Measurements from ENCODE around the gene ZDHHC22. TPM values are rescaled to one million over a fixed set of nuclear protein-coding genes. Genes with fewer than 3 reads are reported as not detected.

The ZDHHC22 gene
- total and polyA plus RNA-seq, 8 donors: 0.08 to 0.18 TPM; not detected in 6

- 83 to 91% (median 91%) methylated on average over 2 of the region's 2 CpGs for WGBS, 5 donors
- intact Hi-C loops (cut with DNase I; ENCODE audit: low total_unique reads): no loop called here
- no peak overlapping the region for H3K27ac ChIP-seq
- H3K4me3 ChIP-seq: no peak overlapping the region
- peaks cover 26 to 93% (median 67%) of the 10 kb centered on the region in 4 donors for H3K4me1 ChIP-seq
- no peaks in the 10 kb centered on the region for H3K9me3 ChIP-seq
- TF ChIP-seq CTCF (IDR thresholded peaks at IDR 0.05) (no peak), POLR2A (IDR thresholded peaks at IDR 0.05) (no peak), EP300 (IDR thresholded peaks at IDR 0.05) (no peak), POLR2AphosphoS5 (IDR thresholded peaks at IDR 0.05) (no peak)
- H3K27me3 ChIP-seq: no peaks in the 10 kb centered on the region
- DNase-seq: no peak
- H3K36me3 ChIP-seq: peaks cover 18 to 64% (median 62%) of the 10 kb centered on the region in 4 donors
Measured at GRCh38 chr14:77107228-77107627, 34.4 kb downstream of the ZDHHC22 start.

GRCh38 chr14:77106666-77107065 lies 34.9 kb downstream of the ZDHHC22 start:
- H3K9me3 ChIP-seq: no peaks in the 10 kb centered on the region
- 69 to 86% (median 77%) methylated on average over 3 of the region's 3 CpGs for WGBS, 5 donors
- no peaks in the 10 kb centered on the region for H3K27me3 ChIP-seq
- peaks cover 22 to 95% (median 65%) of the 10 kb centered on the region in 4 donors for H3K4me1 ChIP-seq
- H3K36me3 ChIP-seq: peaks cover 13 to 58% (median 57%) of the 10 kb centered on the region in 4 donors
- no peak for TF ChIP-seq POLR2AphosphoS5 (IDR thresholded peaks at IDR 0.05)
- no peak for TF ChIP-seq EP300 (IDR thresholded peaks at IDR 0.05)
- H3K4me3 ChIP-seq: no peak overlapping the region
- intact Hi-C loops (cut with DNase I; ENCODE audit: low total_unique reads): no loop called here
- peak overlapping the region in 1 of 5 donors; percentile 32 for H3K27ac ChIP-seq
- no peak for DNase-seq

GRCh38 chr14:77105145-77105939 lies 36.2 kb downstream of the ZDHHC22 start:
- TF ChIP-seq EP300 (IDR thresholded peaks at IDR 0.05) (no peak), CTCF (IDR thresholded peaks at IDR 0.05) (no peak), POLR2AphosphoS5 (IDR thresholded peaks at IDR 0.05) (no peak), POLR2A (IDR thresholded peaks at IDR 0.05) (no peak)
- H3K27ac ChIP-seq: peak overlapping the region in 2 of 5 donors; percentile 9 to 99

GRCh38 chr14:77104393-77104792 lies 37.2 kb downstream of the ZDHHC22 start:
- H3K36me3 ChIP-seq: peaks cover 12 to 39% (median 38%) of the 10 kb centered on the region in 4 donors
- peaks cover 25 to 96% (median 61%) of the 10 kb centered on the region in 4 donors for H3K4me1 ChIP-seq
- no peak overlapping the region for H3K4me3 ChIP-seq
- 70 to 80% (median 76%) methylated on average over 3 of the region's 3 CpGs for WGBS, 5 donors
- H3K27ac ChIP-seq: peak overlapping the region in 2 of 5 donors; percentile 34 to 99
- no peaks in the 10 kb centered on the region for H3K27me3 ChIP-seq
- H3K9me3 ChIP-seq: no peaks in the 10 kb centered on the region
- intact Hi-C loops (cut with DNase I; ENCODE audit: low total_unique reads): no loop called here
- no peak for DNase-seq
- TF ChIP-seq POLR2AphosphoS5 (IDR thresholded peaks at IDR 0.05) (no peak), CTCF (IDR thresholded peaks at IDR 0.05) (no peak), EP300 (IDR thresholded peaks at IDR 0.05) (no peak), POLR2A (IDR thresholded peaks at IDR 0.05) (no peak)

More at GRCh38 chr14:77105145-77105939, 36.2 kb downstream of the ZDHHC22 start:
- peaks cover 12 to 49% (median 48%) of the 10 kb centered on the region in 4 donors for H3K36me3 ChIP-seq
- 56 to 67% (median 62%) methylated on average over 6 of the region's 6 CpGs for WGBS, 5 donors
- no peaks in the 10 kb centered on the region for H3K9me3 ChIP-seq
- DNase-seq: no peak
- intact Hi-C loops (cut with DNase I; ENCODE audit: low total_unique reads): no loop called here
- H3K4me1 ChIP-seq: peaks cover 25 to 96% (median 64%) of the 10 kb centered on the region in 4 donors
- no peaks in the 10 kb centered on the region for H3K27me3 ChIP-seq
- no peak overlapping the region for H3K4me3 ChIP-seq

All from stomach (tissue), 9 donors.